ENCODE measurements around the gene DOCK2.

- TF ChIP-seq EZH2 (IDR thresholded peaks at IDR 0.05; ENCODE audit: low read length, unreplicated experiment) (no peak), CTCF (conservative IDR thresholded peaks at IDR 0.05; ENCODE audit: low read depth, low read length) (no peak)
Measured at GRCh38 chr5:169905017-169905416, 267.9 kb downstream of the DOCK2 start.

Data from PC-3 (cell line).